Suprapubic skin (tissue), 4 donors: ENCODE data around the gene CEND1. TPM values are rescaled to one million over a fixed set of nuclear protein-coding genes. Genes with fewer than 3 reads are reported as not detected.
A peak's percentile ranks its signal among the peaks of the same experiment; 100 is the strongest.

ENCODE experiments used
- DNase-seq, 2 donors: peaks; one replicate each; pipeline ENCODE4 v3.0.0-alpha.2; 2019; ENCODE audit warnings: low spot score in 2 of 2
- H3K27ac ChIP-seq: fragments of 200-600 bp; sonication (generic); one replicate; pipeline ENCODE4 v1.5.1; 2019
- H3K27me3 ChIP-seq: fragments of 200-600 bp; sonication (generic); one replicate; pipeline ENCODE4 v1.5.1; 2019
- H3K36me3 ChIP-seq: fragments of 200-600 bp; sonication (generic); one replicate; pipeline ENCODE4 v1.5.1; 2019
- H3K4me1 ChIP-seq: fragments of 200-600 bp; sonication (generic); one replicate; pipeline ENCODE4 v1.5.1; 2019
- H3K4me3 ChIP-seq: fragments of 200-600 bp; sonication (generic); one replicate; pipeline ENCODE4 v1.5.1; 2019; ENCODE audit warnings: mild to moderate bottlenecking
- H3K9me3 ChIP-seq: fragments of 200-600 bp; sonication (generic); one replicate; pipeline ENCODE4 v1.5.1; 2019
- CTCF ChIP-seq, 2 donors: fragments of 200-600 bp in 1 of 2; fragments of 450-650 bp in 1 of 2; sonication (generic) in 1 of 2; IDR thresholded peaks; one replicate each; pipeline ENCODE4 v1.5.1; 2016 to 2019; ENCODE audit warnings: antibody characterized with exemption in 2 of 2, mild to moderate bottlenecking in 1 of 2, moderate library complexity in 1 of 2
- EP300 ChIP-seq: sonication (generic); formaldehyde crosslinking; IDR thresholded peaks from one replicate; pipeline ENCODE4 v1.6.1; 2017; ENCODE audit warnings: antibody characterized with exemption
- POLR2A ChIP-seq, 2 donors: fragments of 450-650 bp; IDR thresholded peaks; one replicate each; pipeline ENCODE4 v1.6.1; 2017; ENCODE audit warnings: antibody characterized with exemption in 2 of 2, mild to moderate bottlenecking in 2 of 2, moderate library complexity in 2 of 2
- POLR2AphosphoS5 ChIP-seq, 3 donors: sonication (generic); formaldehyde crosslinking; IDR thresholded peaks; one replicate each; pipeline ENCODE4 v1.6.1; 2017; ENCODE audit warnings: antibody characterized with exemption in 3 of 3
- WGBS: methylation state at CpG from one replicate; pipeline ENCODE4 v1.1.5; 2018; 5-methylcytosine and 5-hydroxymethylcytosine counted together
- total RNA-seq, 4 donors: library from RNA; depleted of rRNA; stranded (reverse); fragments of >200 nt; gene quantifications; one replicate each; pipeline ENCODE4 v1.1.0, GENCODE V29; 2016

CEND1 gene
- total RNA-seq, 4 donors from 2014 or later: not detected

- Histone ChIP-seq H3K4me1 (peaks cover 20% of the 10 kb centered on the region), H3K36me3 (peaks cover 65% of the 10 kb centered on the region), H3K27me3 (no peaks in the 10 kb centered on the region), H3K4me3 (no peak overlapping the region), H3K9me3 (no peaks in the 10 kb centered on the region), H3K27ac (no peak overlapping the region)
- no peak for TF ChIP-seq CTCF (IDR thresholded peaks at IDR 0.05)
- no peak for TF ChIP-seq POLR2A (IDR thresholded peaks at IDR 0.05)
- TF ChIP-seq POLR2AphosphoS5 (IDR thresholded peaks at IDR 0.05): no peak
- TF ChIP-seq EP300: no peak
- DNase-seq: no peak
- WGBS: 85% methylated on average over 17 of the region's 18 CpGs
These were observed 25.4 kb downstream of the CEND1 start for GRCh38 chr11:764322-765024.

- Histone ChIP-seq H3K27ac (peak overlapping the region; percentile 58), H3K27me3 (no peaks in the 10 kb centered on the region), H3K4me3 (no peak overlapping the region), H3K9me3 (no peaks in the 10 kb centered on the region), H3K36me3 (peaks cover 73% of the 10 kb centered on the region), H3K4me1 (peaks cover 20% of the 10 kb centered on the region)
- 79% methylated on average over 16 of the region's 22 CpGs for whole genome bisulfite sequencing
- DNase-seq: no peak
- TF ChIP-seq CTCF (IDR thresholded peaks at IDR 0.05) (no peak), POLR2AphosphoS5 (IDR thresholded peaks at IDR 0.05) (no peak), EP300 (no peak), POLR2A (IDR thresholded peaks at IDR 0.05) (no peak)
These were observed 26.2 kb downstream of the CEND1 start for GRCh38 chr11:763549-764321.

GRCh38 chr11:763073-763463 is 26.8 kb downstream of the CEND1 start:
- peaks cover 79% of the 10 kb centered on the region for H3K36me3 ChIP-seq
- H3K9me3 ChIP-seq: no peaks in the 10 kb centered on the region
- H3K4me1 ChIP-seq: peaks cover 20% of the 10 kb centered on the region
- DNase-seq: no peak
- H3K4me3 ChIP-seq: no peak overlapping the region
- peak overlapping the region; percentile 69 for H3K27ac ChIP-seq
- 56% methylated on average over 21 of the region's 24 CpGs for WGBS
- no peak for TF ChIP-seq CTCF (IDR thresholded peaks at IDR 0.05)
- no peak for TF ChIP-seq POLR2A (IDR thresholded peaks at IDR 0.05)
- no peak for TF ChIP-seq EP300
- no peak for TF ChIP-seq POLR2AphosphoS5 (IDR thresholded peaks at IDR 0.05)
- no peaks in the 10 kb centered on the region for H3K27me3 ChIP-seq

- Histone ChIP-seq H3K27ac (peak overlapping the region; percentile 69), H3K4me3 (no peak overlapping the region), H3K9me3 (no peaks in the 10 kb centered on the region), H3K36me3 (peaks cover 83% of the 10 kb centered on the region), H3K4me1 (peaks cover 20% of the 10 kb centered on the region), H3K27me3 (no peaks in the 10 kb centered on the region)
- WGBS: 23% methylated on average over 4 of the region's 10 CpGs
- DNase-seq: peak in 1 of 2 donors; percentile 66
- no peak for TF ChIP-seq EP300
- no peak for TF ChIP-seq POLR2AphosphoS5 (IDR thresholded peaks at IDR 0.05)
- no peak for TF ChIP-seq CTCF (IDR thresholded peaks at IDR 0.05)
- no peak for TF ChIP-seq POLR2A (IDR thresholded peaks at IDR 0.05)
These were observed 27.3 kb downstream of the CEND1 start for GRCh38 chr11:762421-763072.
